CD4-positive, alpha-beta T cell treated with Interleukin-10 for 1 hour (primary cell): ENCODE data around the gene PNMA8A.
A peak's percentile ranks its signal among the peaks of the same experiment; 100 is the strongest.
"Not testable (repeated sequence)": the region's sequence is repeated elsewhere in the genome, so short reads cannot be mapped to it uniquely, and the experiment has no call there.

ENCODE experiments used
- DNase-seq: peaks from one replicate; pipeline ENCODE4 v3.0.0-alpha.2; 2020

The PNMA8A gene, protein sequence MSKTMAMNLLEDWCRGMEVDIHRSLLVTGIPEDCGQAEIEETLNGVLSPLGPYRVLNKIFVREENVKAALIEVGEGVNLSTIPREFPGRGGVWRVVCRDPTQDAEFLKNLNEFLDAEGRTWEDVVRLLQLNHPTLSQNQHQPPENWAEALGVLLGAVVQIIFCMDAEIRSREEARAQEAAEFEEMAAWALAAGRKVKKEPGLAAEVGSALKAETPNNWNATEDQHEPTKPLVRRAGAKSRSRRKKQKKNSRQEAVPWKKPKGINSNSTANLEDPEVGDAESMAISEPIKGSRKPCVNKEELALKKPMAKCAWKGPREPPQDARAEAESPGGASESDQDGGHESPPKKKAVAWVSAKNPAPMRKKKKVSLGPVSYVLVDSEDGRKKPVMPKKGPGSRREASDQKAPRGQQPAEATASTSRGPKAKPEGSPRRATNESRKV

DNA sequence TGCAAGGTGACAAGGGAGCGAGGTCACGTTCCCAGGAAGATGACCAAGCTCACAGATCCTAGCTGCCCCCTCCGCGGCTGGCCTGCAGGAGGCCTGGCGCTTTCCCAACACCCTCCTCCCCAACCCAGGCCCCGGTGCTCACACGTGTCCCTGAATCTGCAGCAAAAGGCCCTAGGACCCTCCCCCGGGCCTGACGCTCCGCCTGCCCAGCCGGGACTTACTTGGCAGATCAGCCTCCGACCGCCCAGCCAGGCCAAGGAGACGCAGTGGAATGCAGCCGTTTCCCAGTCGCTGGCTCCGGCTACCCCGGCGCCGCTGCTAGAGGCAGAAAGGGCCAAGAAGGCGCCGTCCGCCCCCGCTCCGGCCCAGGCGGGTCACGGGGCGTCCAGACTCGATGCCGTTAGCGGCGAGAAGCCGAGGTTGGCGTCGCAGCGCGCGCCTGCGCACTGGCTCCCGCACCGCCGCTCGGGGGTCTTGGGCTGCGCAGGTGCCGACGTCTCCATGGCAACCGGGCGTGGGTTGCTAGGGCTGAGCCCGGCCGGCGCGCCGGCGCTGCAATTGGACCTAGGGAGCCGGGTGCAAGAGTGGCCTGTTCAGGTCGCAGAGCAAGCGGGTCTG lies at the start of gene PNMA8A:
Gene PNMA8A, minus strand, starts transcription at position 448 of the 618 bp plus-strand sequence. CDS start 528 bp downstream, outside the sequence.
- DNase-seq, result no peak

- DNase-seq, result no peak
These were observed 49.3 kb upstream of the PNMA8A start for GRCh38 chr19:46520616-46521015.

DNA sequence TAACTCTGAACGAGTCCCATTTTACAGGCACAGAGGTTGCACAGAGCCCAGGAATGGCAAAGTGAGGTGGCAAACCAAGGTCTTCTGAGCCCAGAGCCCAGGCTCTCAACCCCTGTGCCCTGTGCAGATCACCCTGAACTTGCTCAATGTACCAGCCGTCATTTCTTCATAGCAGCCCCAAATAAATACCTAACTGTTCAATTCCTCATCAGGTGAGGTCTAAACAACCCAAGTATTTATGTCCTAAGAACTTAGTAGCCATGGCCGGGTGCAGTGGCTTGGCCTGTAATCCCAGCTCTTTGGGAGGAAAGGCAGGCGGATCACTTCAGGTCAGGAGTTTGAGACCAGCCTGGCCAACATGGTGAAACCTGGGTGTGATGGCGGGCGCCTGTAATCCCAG lies 46.1 kb upstream of the PNMA8A start:
- DNase-seq, result no peak

- DNase-seq, result peak; percentile 55
These were observed 44.6 kb upstream of the PNMA8A start for GRCh38 chr19:46515879-46516350.

- DNase-seq, result no peak
These were observed 43.9 kb upstream of the PNMA8A start for GRCh38 chr19:46515290-46515609.

GRCh38 chr19:46514589-46515289 lies 43.4 kb upstream of the PNMA8A start:
- no peak for DNase-seq

DNA sequence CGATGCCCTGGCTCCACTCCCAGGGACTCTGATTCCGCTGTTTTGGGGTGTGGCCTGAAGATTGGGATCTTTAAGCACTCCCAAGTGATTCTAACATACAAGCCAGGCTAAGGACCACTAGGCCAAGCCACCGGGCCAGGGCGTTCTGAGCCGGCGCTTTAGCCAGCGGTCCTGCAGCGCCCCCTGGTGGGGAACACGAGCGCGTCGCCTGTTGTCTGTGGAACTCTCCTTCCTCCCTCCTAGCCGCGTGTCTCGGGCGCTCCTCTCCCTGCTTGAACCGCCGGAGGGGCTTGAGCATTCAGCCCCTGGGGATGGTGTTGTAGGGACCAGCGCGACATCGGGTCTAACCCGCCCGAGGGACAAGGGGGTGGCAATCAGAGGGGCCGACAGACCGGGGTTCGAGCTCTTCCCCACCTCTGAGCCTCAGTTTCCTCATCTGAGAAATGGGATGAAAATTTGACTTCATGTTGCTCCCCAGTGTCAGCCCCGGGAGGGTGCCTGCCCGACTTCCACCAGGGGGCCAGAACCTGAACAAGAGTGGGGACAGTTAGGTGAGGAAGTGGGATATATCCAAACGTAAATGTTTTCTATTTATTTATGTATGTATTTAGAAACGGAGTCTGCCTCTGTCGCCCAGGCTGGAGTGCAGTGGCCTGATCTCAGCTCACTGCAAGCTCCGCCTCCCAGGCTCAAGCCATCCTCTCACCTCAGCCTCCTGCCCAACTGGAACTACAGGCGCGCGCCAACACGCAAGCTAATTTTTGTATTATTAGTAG lies 42.3 kb upstream of the PNMA8A start:
- DNase-seq, result peak; percentile 76

GRCh38 chr19:46511237-46511636 lies 39.9 kb upstream of the PNMA8A start:
- no peak for DNase-seq

DNA sequence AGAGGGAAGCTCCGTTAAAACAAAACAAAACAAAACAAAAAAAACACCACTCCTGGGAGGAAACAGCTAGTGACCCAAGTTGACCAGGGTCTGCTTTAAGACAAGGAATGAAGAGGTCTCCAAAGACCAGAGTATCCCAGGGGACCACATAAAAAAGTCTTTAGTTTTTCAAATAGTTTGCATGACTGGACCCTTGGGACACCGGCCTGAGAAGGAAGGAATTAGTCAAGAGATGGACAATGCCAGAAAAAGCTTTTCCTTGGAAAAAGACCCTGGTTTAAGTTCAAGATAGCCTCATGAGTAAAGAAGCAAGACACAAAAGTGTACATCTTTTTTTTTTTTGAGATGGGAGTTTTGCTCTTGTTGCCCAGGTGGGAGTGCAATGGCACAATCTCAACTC lies 36.8 kb upstream of the PNMA8A start:
- DNase-seq, result no peak

GRCh38 chr19:46503848-46504453 lies 32.6 kb upstream of the PNMA8A start:
- no peak for DNase-seq

DNA sequence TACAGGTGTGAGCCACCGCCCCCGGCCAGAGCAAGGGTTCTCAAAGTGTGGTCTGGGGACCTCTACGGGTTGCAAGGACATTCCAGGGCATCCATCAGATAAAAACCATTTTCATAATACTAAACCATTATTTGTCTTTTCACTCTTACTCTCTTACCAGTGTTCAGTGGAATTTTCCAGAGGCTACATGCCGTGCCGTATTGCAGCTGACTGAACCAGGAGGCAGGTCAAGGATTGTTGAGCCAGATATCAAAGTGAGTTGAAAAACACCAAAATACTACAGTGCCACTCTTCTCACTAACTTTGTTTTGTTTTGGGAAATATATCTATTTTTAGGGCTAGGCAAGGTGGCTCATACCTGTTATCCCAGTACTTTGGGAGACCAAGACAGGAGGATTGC lies 31.5 kb upstream of the PNMA8A start:
- no peak for DNase-seq

GRCh38 chr19:46499692-46500091 lies 28.3 kb upstream of the PNMA8A start:
- no peak for DNase-seq

DNA sequence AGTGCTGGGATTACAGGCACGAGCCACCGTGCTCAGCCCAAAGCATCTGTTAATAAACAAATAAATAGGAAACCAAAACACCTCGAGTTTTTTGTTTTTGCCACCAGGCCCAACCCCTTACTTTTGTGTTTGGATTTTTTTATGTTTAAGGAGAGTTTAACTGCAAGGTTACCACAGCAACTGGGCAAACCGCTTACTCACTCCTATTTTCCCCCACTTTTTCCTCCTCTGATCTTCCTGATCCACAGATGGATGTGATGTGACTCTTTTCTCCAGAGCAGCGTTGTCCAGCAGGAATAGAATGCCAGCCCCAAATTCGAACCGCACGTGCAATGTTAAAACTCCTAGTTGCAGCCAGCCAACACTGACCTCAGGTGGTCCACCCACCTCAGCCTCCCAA lies 26.4 kb upstream of the PNMA8A start:
- no peak for DNase-seq

DNA sequence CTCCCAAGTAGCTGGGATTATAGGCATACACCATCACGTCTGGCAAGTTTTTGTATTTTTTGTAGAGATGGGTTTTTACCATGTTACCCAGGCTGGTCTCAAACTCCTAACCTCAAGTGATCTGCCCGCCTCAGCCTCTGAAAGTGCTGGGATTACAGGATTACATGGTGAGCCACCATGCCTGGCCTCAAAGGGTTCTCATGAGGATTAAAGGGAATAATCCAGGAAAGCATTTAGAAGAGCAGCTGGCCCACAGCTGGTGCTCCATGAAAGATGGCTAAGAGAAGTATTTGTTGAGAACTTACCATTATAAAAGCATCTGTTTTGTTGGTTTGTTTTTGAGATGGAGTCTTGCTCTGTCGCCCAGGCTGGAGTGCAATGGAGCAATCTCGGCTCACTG lies 25.5 kb upstream of the PNMA8A start:
- not testable (repeated sequence) for DNase-seq

DNA sequence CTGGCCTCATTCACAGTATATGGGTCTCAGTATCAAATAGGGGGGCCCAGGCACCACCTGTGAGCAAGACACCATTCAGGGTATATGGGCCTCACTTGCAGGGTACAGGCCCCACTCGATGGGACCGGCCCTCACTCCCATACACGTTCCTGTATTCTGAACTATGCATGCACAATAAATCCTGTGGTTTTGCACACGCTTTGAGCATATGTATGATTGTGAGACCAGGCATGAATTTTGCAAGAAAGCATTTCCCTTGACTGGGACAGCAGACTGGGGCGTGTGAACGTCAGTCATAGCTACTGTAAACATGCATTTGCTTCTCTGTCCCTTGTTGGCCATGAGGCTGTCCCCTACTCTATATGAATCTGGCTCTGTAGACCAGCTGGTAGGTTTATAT lies 24.9 kb upstream of the PNMA8A start:
- no peak for DNase-seq

- DNase-seq, result peak; percentile 39
These were observed 24.4 kb upstream of the PNMA8A start, which contains the start of gene PNMA8B for GRCh38 chr19:46495786-46496099. Gene PNMA8B, minus strand, starts transcription at chr19:46495867. Its CDS starts 402 bp downstream, at chr19:46495465.

GRCh38 chr19:46494941-46495785 lies 23.8 kb upstream of the PNMA8A start:
- no peak for DNase-seq

GRCh38 chr19:46494146-46494940 lies 23.0 kb upstream of the PNMA8A start:
- no peak for DNase-seq

DNA sequence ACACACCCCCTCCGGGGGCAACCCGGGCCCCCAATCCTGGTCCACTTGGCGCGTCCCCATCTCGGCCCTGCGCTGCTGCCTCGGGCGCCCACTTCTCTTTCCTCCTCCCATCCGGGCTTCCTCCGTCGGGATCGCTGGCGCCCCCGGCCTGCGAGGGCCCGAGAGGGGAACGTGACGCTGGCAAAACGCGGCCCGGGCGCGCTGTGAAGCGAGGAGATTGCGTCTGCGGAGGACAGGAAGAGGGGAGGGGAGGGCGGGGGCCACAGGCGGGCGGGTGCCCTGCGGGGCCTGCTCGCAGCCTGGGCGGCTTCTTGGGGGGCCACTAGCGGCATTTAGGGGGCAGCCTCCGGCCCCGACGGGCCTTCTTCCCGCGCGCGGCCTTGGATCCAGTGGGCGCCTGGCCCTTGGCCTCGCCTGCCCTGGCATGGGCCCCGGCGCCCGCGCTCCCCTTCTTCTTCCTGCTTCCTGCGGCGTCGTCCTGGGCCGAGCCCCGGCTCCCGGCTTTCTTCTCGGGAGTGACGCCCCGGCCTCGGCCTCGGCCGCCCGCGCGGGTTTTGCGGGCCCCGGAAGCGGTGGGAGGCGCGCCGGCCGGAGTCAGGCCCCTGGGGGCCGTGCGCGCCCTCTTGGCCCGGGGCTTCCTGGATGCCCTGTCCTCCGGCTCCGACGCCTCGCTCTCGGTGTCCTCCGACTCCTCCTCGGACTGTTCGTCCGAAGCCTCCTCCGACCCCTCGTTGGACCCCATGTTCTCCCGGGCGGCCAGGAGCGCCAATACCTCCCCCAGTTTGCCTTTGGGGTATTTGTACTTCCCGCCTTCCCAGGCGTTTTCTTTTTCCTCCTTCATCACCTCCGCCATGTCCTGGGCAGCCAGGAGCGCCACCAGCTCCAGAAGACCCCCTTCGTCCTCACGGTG lies 22.1 kb upstream of the PNMA8A start:
- peak; percentile 24 for DNase-seq

DNA sequence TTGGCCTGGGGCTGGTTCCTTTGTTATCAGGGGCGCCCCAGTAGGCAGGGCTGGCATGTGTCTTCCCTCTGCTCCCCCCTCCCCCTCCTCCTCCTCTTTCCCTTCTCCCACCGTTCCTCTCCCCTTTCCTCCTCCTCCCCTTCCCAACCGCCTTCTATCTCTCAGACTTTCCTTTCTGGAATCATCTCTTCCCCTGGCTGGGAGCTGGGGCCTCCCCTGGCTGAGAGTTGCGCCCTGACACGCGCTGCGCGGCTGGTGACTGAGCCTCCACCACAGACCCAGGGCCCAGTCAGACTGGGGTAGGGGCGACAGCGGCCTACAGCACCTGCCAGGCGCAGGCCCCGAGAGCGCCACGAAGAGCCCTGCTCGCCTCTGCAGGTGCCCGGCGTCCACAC lies 21.5 kb upstream of the PNMA8A start:
- DNase-seq, result no peak
